Common myeloid progenitor, CD34-positive (primary cell): ENCODE measurements around the gene SORL1.

Experiments used
- CTCF ChIA-PET: fragments of 350-600 bp; sonication (Branson Sonifier 250); formaldehyde crosslinking; loops from one replicate; lab custom pipeline; 2021; ENCODE audit warnings: antibody characterized with exemption; lab: Charles Lee
- POLR2A ChIA-PET: fragments of 350-600 bp; sonication (Branson Sonifier 250); formaldehyde crosslinking; loops from one replicate; lab custom pipeline; 2021; ENCODE audit warnings: antibody characterized with exemption; lab: Charles Lee
- DNase-seq, 3 donors: peaks; one replicate each; pipeline versions ENCODE4 v3.0.0 to v3.0.0-alpha.2; 2013
- H3K27ac ChIP-seq, 2 experiments: 1 replicate in 1 of 2; 2 replicates in 1 of 2; pipeline ENCODE4 v1.7.0; 2013; ENCODE audit warnings: inconsistent platforms in 2 of 2, low read length in 2 of 2, mild to moderate bottlenecking in 2 of 2, low read depth in 1 of 2, moderate library complexity in 1 of 2; ENCODE audit not compliant: severe bottlenecking in 2 of 2, insufficient read depth in 1 of 2, poor library complexity in 1 of 2
- H3K27me3 ChIP-seq, 5 experiments: replicated peaks in 2 of 5; 1 replicate in 3 of 5; 2 replicates in 2 of 5; pipeline versions ENCODE4 v1.6.1 to v1.7.0; 2013; ENCODE audit warnings: low read length in 4 of 5, mild to moderate bottlenecking in 2 of 5, moderate library complexity in 2 of 5, inconsistent platforms in 1 of 5; ENCODE audit not compliant: insufficient read depth in 5 of 5, control insufficient read depth in 4 of 5
- H3K36me3 ChIP-seq, 4 experiments: 1 replicate in 2 of 4; 2 replicates in 2 of 4; pipeline versions ENCODE4 v1.6.1 to v1.7.0; 2013; ENCODE audit warnings: low read length in 3 of 4, control low read depth in 1 of 4, mild to moderate bottlenecking in 1 of 4; ENCODE audit not compliant: control insufficient read depth in 4 of 4, insufficient read depth in 4 of 4
- H3K4me1 ChIP-seq, 4 experiments: 1 replicate in 3 of 4; 2 replicates in 1 of 4; pipeline versions ENCODE4 v1.6.1 to v1.7.1; 2013; ENCODE audit warnings: low read length in 3 of 4, mild to moderate bottlenecking in 3 of 4, control low read depth in 1 of 4, inconsistent platforms in 1 of 4, moderate library complexity in 1 of 4; ENCODE audit not compliant: control insufficient read depth in 4 of 4, insufficient read depth in 4 of 4; ENCODE audit errors: control extremely low read depth in 1 of 4
- H3K4me3 ChIP-seq, 7 experiments: 1 replicate in 4 of 7; 2 replicates in 3 of 7; pipeline versions ENCODE4 v1.5.1 to v1.7.0; 2013; ENCODE audit warnings: mild to moderate bottlenecking in 7 of 7, low read length in 6 of 7, moderate library complexity in 6 of 7, inconsistent platforms in 2 of 7, low read depth in 2 of 7, control low read depth in 1 of 7; ENCODE audit not compliant: insufficient read depth in 4 of 7, control insufficient read depth in 1 of 7; ENCODE audit errors: extremely low read depth in 1 of 7
- H3K9me3 ChIP-seq, 5 experiments: 1 replicate in 4 of 5; 2 replicates in 1 of 5; pipeline versions ENCODE4 v1.6.1 to v1.7.1; 2013; ENCODE audit warnings: low read length in 4 of 5, mild to moderate bottlenecking in 2 of 5, inconsistent platforms in 1 of 5, low read depth in 1 of 5, moderate library complexity in 1 of 5; ENCODE audit not compliant: control insufficient read depth in 4 of 5, insufficient read depth in 2 of 5; ENCODE audit errors: control extremely low read depth in 1 of 5
- WGBS: methylation state at CpG from one replicate; pipeline ENCODE4 v1.1.5; 2013; ENCODE audit not compliant: insufficient coverage; 5-methylcytosine and 5-hydroxymethylcytosine counted together

Gene SORL1

GRCh38 chr11:121582296-121582695 is 130.2 kb downstream of the SORL1 start:
- ChIA-PET POLR2A (interaction anchor here (0.5 to 1.3 kb wide), 4 partner anchors 9 to 251 kb away, joined by 3 to 5 read pairs (median 3); no protein-coding TSS in a partner anchor), CTCF (interaction anchor here (0.8 to 3.1 kb wide), 4 partner anchors 8 to 325 kb away, joined by 3 to 15 read pairs (median 4); no protein-coding TSS in a partner anchor)
- no peaks in the 10 kb centered on the region for H3K27me3 ChIP-seq
- DNase-seq = peak; percentile 69 to 97 (median 95)
- peaks cover 58 to 95% (median 74%) of the 10 kb centered on the region in 4 experiments for H3K4me1 ChIP-seq
- WGBS = 0% methylated on average over 2 of the region's 4 CpGs
- peaks cover 0 to 41% (median 20%) of the 10 kb centered on the region in 4 experiments for H3K36me3 ChIP-seq
- H3K9me3 ChIP-seq = peaks cover 0 to 6% (median 0%) of the 10 kb centered on the region in 5 experiments
- H3K4me3 ChIP-seq = peak overlapping the region in 1 of 7 experiments; percentile 30
- H3K27ac ChIP-seq = peak overlapping the region; percentile 85 to 89

- H3K4me1 ChIP-seq = peaks cover 49 to 95% (median 74%) of the 10 kb centered on the region in 4 experiments
- 30% methylated on average over 2 of the region's 3 CpGs for WGBS
- no peaks in the 10 kb centered on the region for H3K27me3 ChIP-seq
- peak in 1 of 3 donors; percentile 14 for DNase-seq
- peak overlapping the region in 1 of 7 experiments; percentile 0 for H3K4me3 ChIP-seq
- peaks cover 2 to 41% (median 23%) of the 10 kb centered on the region in 4 experiments for H3K36me3 ChIP-seq
- ChIA-PET POLR2A (no interaction called here), CTCF (interaction anchor here (1.8 kb wide), 1 partner anchor 12 kb away, joined by 4 read pairs; no protein-coding TSS in a partner anchor)
- peak overlapping the region; percentile 85 to 89 for H3K27ac ChIP-seq
- peaks cover 0 to 6% (median 0%) of the 10 kb centered on the region in 5 experiments for H3K9me3 ChIP-seq
These were observed 131.7 kb downstream of the SORL1 start for GRCh38 chr11:121583825-121584224.

GRCh38 chr11:121586750-121587149 is 134.6 kb downstream of the SORL1 start:
- peak overlapping the region in 1 of 2 experiments; percentile 84 for H3K27ac ChIP-seq
- ChIA-PET CTCF (interaction anchor here (1.5 kb wide), 1 partner anchor 475 kb away, joined by 3 read pairs; no protein-coding TSS in a partner anchor), POLR2A (no interaction called here)
- DNase-seq = no peak
- H3K4me3 ChIP-seq = no peak overlapping the region
- no peaks in the 10 kb centered on the region for H3K9me3 ChIP-seq
- H3K27me3 ChIP-seq = no peaks in the 10 kb centered on the region
- H3K36me3 ChIP-seq = peaks cover 2 to 40% (median 24%) of the 10 kb centered on the region in 4 experiments
- no CpG with 5 or more reads among the region's 2 CpGs for WGBS
- peaks cover 50 to 100% (median 86%) of the 10 kb centered on the region in 4 experiments for H3K4me1 ChIP-seq

- peaks cover 6 to 44% (median 28%) of the 10 kb centered on the region in 4 experiments for H3K36me3 ChIP-seq
- WGBS = 89% methylated on average over 2 of the region's 2 CpGs
These were observed 135.1 kb downstream of the SORL1 start for GRCh38 chr11:121587182-121587581.

GRCh38 chr11:121588747-121589146 is 136.6 kb downstream of the SORL1 start:
- peaks cover 0 to 2% (median 0%) of the 10 kb centered on the region in 5 experiments for H3K9me3 ChIP-seq
- peak overlapping the region; percentile 23 to 68 (median 63) for H3K4me3 ChIP-seq
- peak overlapping the region; percentile 62 to 84 for H3K27ac ChIP-seq
- CTCF ChIA-PET = interaction anchor here (0.6 to 3.6 kb wide), 7 partner anchors 8 to 269 kb away, joined by 3 to 15 read pairs (median 4); no protein-coding TSS in a partner anchor
- WGBS = 4% methylated on average over 4 of the region's 8 CpGs
- peaks cover 41 to 96% (median 71%) of the 10 kb centered on the region in 4 experiments for H3K4me1 ChIP-seq
- POLR2A ChIA-PET = interaction anchor here (1.0 to 1.8 kb wide), 4 partner anchors 12 to 172 kb away, joined by 3 to 5 read pairs (median 4); partner anchors contain the start of genes SORL1 and SORL1-AS1
- DNase-seq = peak; percentile 81 to 97 (median 95)
- peaks cover 16 to 54% (median 35%) of the 10 kb centered on the region in 4 experiments for H3K36me3 ChIP-seq
- H3K27me3 ChIP-seq = no peaks in the 10 kb centered on the region

More at GRCh38 chr11:121587182-121587581, 135.1 kb downstream of the SORL1 start:
- Histone ChIP-seq H3K4me3 (no peak overlapping the region), H3K4me1 (peaks cover 50 to 100% (median 85%) of the 10 kb centered on the region in 4 experiments), H3K27ac (peak overlapping the region; percentile 12 to 84), H3K27me3 (no peaks in the 10 kb centered on the region), H3K9me3 (no peaks in the 10 kb centered on the region)
- DNase-seq = no peak
- ChIA-PET CTCF (interaction anchor here (1.5 kb wide), 2 partner anchors 79 to 476 kb away, joined by 3 to 4 read pairs; no protein-coding TSS in a partner anchor), POLR2A (no interaction called here)

GRCh38 chr11:121589946-121590537 is 137.9 kb downstream of the SORL1 start:
- CTCF ChIA-PET = interaction anchor here (0.7 to 5.6 kb wide), 12 partner anchors 9 to 298 kb away, joined by 3 to 49 read pairs (median 6); partner anchors contain the start of gene SC5D
- H3K9me3 ChIP-seq = peaks cover 0 to 2% (median 0%) of the 10 kb centered on the region in 5 experiments
- peaks cover 17 to 60% (median 40%) of the 10 kb centered on the region in 4 experiments for H3K36me3 ChIP-seq
- POLR2A ChIA-PET = interaction anchor here (0.6 to 1.8 kb wide), 4 partner anchors 13 to 138 kb away, joined by 3 to 5 read pairs (median 4); partner anchors contain the start of gene SORL1
- H3K27me3 ChIP-seq = no peaks in the 10 kb centered on the region
- peak overlapping the region in 6 of 7 experiments; percentile 51 to 68 (median 64) for H3K4me3 ChIP-seq
- DNase-seq = peak; percentile 38 to 88 (median 87)
- peaks cover 31 to 83% (median 60%) of the 10 kb centered on the region in 4 experiments for H3K4me1 ChIP-seq
- H3K27ac ChIP-seq = peak overlapping the region; percentile 62 to 84
- 0% methylated on average over 1 of the region's 5 CpGs for WGBS
